IPS-20b (cell line): Measurements from ENCODE around the gene SFRP5.

ENCODE experiments used
- H3K27ac ChIP-seq: one replicate; pipeline ENCODE4 v1.5.1; 2013; ENCODE audit warnings: low read length
- H3K27me3 ChIP-seq: 2 replicates; pipeline ENCODE4 v1.6.1; 2013; ENCODE audit warnings: mild to moderate bottlenecking, low read length, inconsistent platforms; ENCODE audit not compliant: insufficient read depth
- H3K36me3 ChIP-seq: 2 replicates; pipeline ENCODE4 v1.6.1; 2013; ENCODE audit warnings: low read depth, mild to moderate bottlenecking, inconsistent platforms, low read length, moderate library complexity; ENCODE audit not compliant: insufficient read depth
- H3K4me1 ChIP-seq: 2 replicates; pipeline ENCODE4 v1.6.1; 2013; ENCODE audit warnings: mild to moderate bottlenecking, control low read depth, inconsistent platforms, low read length, moderate library complexity; ENCODE audit not compliant: insufficient read depth
- H3K4me3 ChIP-seq: 2 replicates; pipeline ENCODE4 v1.5.1; 2013; ENCODE audit warnings: mild to moderate bottlenecking, low read length, inconsistent platforms
- H3K9ac ChIP-seq: 2 replicates; pipeline ENCODE4 v1.6.1; 2013; ENCODE audit warnings: low read depth, mild to moderate bottlenecking, inconsistent platforms, low read length, moderate library complexity
- H3K9me3 ChIP-seq: 2 replicates; pipeline ENCODE4 v1.6.1; 2013; ENCODE audit warnings: mild to moderate bottlenecking, low read depth, low read length, inconsistent platforms; ENCODE audit not compliant: insufficient read depth

Gene SFRP5

DNA sequence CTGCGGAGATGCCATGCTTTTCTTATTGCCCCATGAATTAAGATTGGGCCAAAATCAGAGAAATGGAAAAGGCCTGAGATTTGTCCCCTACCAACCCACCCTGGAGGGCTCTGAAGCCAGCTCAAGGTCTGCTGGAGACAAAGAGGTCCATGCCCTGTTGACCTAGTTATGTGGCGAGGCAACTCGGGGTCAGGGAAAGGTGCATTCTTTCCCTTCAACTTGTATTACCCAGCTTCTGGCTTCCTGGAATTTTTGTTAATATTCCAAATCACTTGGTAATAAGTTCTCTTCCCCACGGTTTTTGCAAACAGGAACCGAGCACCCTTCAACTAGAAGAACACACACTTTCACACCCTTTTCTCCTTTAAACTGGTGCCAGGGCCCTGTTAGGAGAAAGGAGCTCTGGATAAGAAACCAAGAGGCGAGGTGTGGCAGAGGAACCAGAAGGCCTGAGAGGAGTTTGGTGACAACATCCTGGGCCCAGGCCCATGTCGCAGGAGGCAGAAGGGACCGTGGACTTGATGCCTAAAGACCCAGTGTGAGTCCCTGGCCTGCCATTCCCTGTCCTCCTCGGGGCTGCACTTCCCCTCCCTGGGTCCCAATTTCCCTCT is 12.5 kb upstream of the SFRP5 start:
- Histone ChIP-seq H3K4me3 (no peak overlapping the region), H3K9me3 (no peaks in the 10 kb centered on the region), H3K27ac (no peak overlapping the region), H3K36me3 (no peaks in the 10 kb centered on the region), H3K9ac (no peak overlapping the region), H3K4me1 (peaks cover 7% of the 10 kb centered on the region; the same call in 1 of the 2 replicates), H3K27me3 (no peaks in the 10 kb centered on the region)

DNA sequence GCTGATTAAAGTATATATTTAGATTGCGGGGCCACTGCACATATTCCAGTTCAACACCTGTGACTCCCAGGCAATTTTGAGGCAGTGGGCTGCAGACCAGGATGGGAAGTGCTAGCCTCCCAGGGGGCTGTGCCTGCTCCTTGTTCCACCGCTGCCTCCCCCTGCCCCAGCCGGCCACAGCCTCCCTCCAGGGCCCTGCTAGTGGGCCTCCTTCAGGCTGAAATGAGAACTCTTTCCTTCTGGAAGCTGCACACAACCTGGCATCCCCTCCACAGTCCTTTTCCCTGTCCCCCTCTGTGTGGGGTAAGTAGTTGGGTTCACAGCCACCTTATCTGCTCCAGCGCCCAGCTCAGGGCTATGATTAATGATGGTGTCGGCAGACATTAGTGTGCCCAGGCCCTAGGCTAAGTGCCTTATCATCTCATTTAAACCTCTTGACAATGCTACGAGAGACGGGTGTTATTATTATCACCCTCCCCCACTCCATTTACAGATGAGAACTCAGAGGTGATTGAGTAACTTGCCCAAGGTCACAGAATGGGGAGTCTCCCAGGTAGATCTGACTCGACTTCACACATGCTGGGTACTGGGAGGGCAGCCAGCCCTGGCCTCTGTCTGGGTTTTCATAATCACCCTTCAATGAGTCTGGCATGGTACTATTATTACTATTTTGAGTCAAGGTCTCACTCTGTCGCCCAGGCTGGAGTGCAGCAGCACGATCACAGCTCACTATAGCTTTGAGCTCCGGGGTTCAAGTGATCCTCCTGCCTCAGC is 10.8 kb upstream of the SFRP5 start:
- no peaks in the 10 kb centered on the region for H3K36me3 ChIP-seq
- no peak overlapping the region for H3K27ac ChIP-seq
- H3K9ac ChIP-seq = no peak overlapping the region
- no peaks in the 10 kb centered on the region for H3K27me3 ChIP-seq
- no peak overlapping the region for H3K4me3 ChIP-seq
- H3K4me1 ChIP-seq = peaks cover 13% of the 10 kb centered on the region; the same call in 1 of the 2 replicates
- no peaks in the 10 kb centered on the region for H3K9me3 ChIP-seq

DNA sequence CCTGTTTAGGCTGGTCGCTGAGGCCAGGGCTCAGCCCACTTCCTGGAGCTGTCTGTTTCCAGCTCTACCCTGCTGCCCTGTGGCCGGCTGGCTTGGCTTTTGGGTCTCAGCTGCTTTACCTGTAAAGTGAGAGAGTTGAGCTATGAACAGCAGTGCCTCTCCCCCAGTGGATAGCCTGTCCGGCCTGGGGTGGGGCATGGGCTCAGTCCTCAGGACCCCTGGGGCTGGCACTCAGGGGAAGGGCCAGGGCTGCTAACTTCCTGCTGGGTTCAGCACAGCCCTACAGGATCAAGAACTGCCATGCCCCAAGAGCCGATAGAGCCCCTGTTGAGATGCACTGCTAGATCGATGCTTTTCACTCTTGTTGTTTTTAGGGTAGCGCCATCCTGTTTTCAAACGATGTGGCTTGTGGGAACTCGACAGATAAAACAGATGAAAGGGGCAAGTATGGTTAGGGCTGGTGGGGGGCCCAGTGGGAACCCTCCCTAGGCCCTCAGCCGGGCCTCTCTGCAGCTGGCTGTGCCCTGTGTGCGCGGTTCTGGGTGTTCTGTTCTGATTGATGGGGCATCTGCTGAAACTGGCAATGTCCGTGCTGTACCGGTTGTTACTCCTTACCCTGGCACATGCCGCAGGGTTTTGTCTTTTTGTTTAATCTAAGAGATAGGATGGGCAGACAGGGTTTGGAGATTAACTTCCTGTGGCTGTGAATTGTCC is 10.0 kb upstream of the SFRP5 start:
- no peaks in the 10 kb centered on the region for H3K27me3 ChIP-seq
- H3K27ac ChIP-seq = no peak overlapping the region
- no peaks in the 10 kb centered on the region for H3K36me3 ChIP-seq
- H3K4me3 ChIP-seq = no peak overlapping the region
- peaks cover 13% of the 10 kb centered on the region; the same call in 1 of the 2 replicates for H3K4me1 ChIP-seq
- H3K9me3 ChIP-seq = no peaks in the 10 kb centered on the region
- H3K9ac ChIP-seq = no peak overlapping the region

DNA sequence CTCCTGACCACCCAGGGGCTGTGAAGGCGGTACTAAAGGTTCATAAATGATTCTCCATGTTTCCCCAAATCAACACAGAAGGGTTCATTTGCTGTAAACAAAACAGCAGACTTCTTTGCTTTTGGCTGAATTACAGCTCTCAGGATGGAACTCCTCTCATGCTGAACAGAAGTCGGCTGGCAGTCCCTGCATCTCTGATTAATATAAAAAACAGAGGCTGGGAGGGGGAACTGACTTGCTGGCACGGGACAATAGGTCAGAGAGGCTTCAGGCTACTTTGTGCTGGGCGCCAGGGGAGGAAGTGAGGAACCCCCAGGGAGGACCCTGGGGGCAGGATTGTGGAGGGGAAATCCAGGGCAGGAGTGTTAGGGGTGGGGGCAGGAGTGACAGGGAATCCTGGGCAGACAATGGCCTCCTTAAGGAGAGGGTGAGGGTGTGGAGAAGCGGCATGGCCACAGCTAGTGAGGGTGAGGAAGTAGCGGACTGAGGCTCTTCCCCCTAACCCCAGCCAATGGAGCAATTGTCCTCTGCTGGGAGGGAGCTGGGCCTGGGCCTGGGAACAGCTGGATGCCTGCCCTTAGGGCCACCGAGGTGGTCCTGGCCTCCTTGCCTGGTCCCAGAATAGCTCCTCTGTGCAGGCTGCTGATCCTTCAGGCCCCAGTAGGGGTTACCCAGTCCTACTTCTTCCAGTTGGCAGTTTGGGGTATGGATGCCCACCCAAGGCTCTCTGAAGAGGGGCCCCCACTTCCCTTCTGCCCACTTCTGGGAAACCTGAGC is 9.2 kb upstream of the SFRP5 start:
- Histone ChIP-seq H3K4me1 (peaks cover 13% of the 10 kb centered on the region; the same call in 1 of the 2 replicates), H3K36me3 (no peaks in the 10 kb centered on the region), H3K9me3 (no peaks in the 10 kb centered on the region), H3K4me3 (no peak overlapping the region), H3K27me3 (no peaks in the 10 kb centered on the region), H3K9ac (no peak overlapping the region), H3K27ac (no peak overlapping the region)

DNA sequence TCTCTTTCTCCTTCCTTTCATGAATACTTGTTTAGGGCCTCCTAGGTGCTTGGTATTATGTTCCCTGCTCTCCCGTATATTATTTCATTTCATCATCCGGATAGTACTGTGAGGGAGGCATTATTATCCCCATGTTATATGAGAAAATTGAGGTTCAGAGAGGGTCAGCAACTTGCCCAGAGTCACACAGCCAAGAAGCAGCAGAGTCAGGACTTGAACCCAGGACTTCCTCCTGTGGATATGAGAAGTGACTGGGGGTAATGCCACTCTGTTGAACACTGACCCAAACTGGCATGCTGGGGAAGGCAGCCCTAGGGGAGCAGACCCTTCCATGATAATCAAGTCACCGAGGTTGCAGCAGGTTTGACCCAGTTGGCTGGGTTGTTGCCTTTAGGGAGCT is 8.2 kb upstream of the SFRP5 start:
- Histone ChIP-seq H3K27ac (no peak overlapping the region), H3K36me3 (no peaks in the 10 kb centered on the region), H3K4me1 (peaks cover 13% of the 10 kb centered on the region; the same call in 1 of the 2 replicates), H3K9ac (no peak overlapping the region), H3K9me3 (no peaks in the 10 kb centered on the region), H3K4me3 (no peak overlapping the region), H3K27me3 (no peaks in the 10 kb centered on the region)

DNA sequence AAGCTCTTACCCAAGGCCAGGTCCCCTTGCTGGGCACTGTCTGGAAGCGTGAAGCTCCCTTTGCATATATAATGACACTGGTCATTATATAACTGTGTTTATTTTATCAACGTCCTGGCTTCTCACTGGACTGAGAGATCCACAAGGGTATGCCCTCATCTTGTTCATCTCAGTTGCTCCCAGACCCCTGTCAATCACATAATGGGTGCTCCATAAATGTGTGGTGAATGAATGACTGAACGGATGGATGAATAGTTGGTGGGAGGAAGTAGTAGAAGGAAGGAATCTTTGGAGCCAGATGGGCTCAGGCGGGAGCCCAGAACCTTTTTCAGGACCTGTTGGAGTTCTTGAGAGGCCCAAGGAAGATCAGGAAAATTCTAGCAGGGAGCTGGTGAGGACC is 7.7 kb upstream of the SFRP5 start:
- Histone ChIP-seq H3K27me3 (no peaks in the 10 kb centered on the region), H3K4me3 (no peak overlapping the region), H3K9me3 (no peaks in the 10 kb centered on the region), H3K9ac (no peak overlapping the region), H3K36me3 (no peaks in the 10 kb centered on the region), H3K27ac (no peak overlapping the region), H3K4me1 (peaks cover 13% of the 10 kb centered on the region; the same call in 1 of the 2 replicates)

DNA sequence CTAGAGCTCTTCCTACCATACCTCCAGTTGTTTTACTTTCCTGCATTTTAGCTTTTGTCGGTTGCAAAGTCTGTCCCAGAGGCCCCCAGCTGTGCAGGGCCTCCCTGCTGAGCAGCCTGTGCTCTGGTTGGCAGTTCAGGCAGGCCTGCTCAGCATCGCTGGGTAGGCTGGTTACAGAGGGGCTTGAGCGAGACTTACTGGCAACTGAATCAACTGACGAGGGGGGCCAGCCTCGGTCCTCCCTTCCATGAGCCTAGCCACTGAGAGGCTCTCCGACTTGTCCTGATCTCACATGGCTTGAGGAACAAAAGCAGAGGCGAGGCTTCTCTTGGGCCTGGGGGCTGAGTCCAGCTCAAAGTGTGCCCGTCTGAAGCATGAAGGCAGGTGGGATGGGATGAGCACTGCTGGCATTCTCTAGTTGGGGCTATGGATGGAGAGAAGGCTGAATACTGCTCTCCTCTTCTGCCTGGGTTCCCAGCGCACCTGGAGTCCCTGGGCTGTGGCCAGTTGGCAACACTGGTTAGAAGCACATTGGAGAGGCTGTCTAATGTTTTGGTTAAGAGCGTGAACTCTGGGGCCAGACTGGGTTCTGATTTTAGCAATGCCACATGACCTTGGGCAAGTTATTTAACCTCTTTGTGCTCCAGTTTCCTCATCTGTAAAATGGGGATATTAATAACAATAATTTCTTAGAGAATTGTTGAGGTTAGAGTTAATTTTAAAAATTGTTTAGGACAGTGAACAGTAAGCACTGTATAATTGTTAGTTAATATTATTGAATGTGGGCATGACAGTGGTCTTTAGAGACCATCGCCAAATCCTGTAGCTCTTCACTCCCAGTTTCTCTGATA is 6.9 kb upstream of the SFRP5 start:
- Histone ChIP-seq H3K27me3 (peaks cover 4% of the 10 kb centered on the region), H3K4me1 (peaks cover 13% of the 10 kb centered on the region; the same call in 1 of the 2 replicates), H3K9me3 (no peaks in the 10 kb centered on the region), H3K27ac (no peak overlapping the region), H3K4me3 (no peak overlapping the region), H3K9ac (no peak overlapping the region), H3K36me3 (no peaks in the 10 kb centered on the region)

DNA sequence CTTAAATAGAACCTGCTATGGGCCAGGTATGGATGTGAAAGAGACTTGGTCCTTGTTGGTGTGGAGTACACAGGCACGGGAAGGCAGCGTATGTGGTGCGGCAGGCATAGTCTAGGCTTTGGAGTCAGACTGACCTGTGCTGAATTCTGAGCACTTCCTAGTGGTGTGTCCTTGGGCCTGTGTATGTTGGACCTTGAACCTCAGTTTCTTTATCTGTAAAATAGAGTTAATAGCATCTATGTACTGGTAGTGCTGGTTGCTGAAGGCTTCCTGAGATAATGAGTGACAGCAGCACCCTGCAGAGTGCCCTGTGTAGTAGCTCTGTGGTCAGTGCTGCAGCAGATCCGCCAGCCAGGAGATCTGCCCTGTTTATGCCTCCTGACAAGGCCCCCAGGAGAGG is 5.3 kb upstream of the SFRP5 start:
- Histone ChIP-seq H3K4me1 (peaks cover 13% of the 10 kb centered on the region; the same call in 1 of the 2 replicates), H3K4me3 (no peak overlapping the region), H3K27ac (no peak overlapping the region)

DNA sequence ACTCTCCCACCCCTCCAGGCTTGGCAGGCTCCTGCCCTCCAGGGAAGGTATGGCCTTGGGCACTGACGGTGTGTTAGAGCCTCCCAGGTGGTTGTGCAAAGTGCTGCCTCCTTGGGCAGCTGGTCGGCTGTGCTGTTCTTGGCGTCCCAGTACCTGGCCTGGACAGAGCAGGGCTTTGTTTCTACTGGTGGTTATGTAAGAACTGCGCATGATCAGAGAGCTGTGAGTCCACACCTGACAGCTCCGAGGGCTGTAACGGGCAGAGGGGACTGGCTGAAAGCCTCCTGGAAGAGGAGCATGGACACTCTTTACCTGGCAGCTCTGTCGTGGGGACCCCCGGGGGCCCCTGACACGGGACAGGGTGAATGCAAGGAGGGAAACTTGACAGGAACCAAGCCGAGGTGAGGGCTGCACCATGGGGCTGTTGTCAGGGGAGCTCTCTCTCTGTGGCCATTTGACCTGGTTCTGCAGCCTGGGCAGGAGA is 3.1 kb upstream of the SFRP5 start:
- Histone ChIP-seq H3K9me3 (no peaks in the 10 kb centered on the region), H3K4me1 (peaks cover 6% of the 10 kb centered on the region; the same call in 1 of the 2 replicates), H3K27me3 (peaks cover 41% of the 10 kb centered on the region), H3K27ac (no peak overlapping the region), H3K36me3 (no peaks in the 10 kb centered on the region), H3K4me3 (no peak overlapping the region), H3K9ac (no peak overlapping the region)

More for the DNA sequence above, 5.3 kb upstream of the SFRP5 start:
- Histone ChIP-seq H3K36me3 (no peaks in the 10 kb centered on the region), H3K27me3 (peaks cover 20% of the 10 kb centered on the region), H3K9ac (no peak overlapping the region), H3K9me3 (no peaks in the 10 kb centered on the region)

DNA sequence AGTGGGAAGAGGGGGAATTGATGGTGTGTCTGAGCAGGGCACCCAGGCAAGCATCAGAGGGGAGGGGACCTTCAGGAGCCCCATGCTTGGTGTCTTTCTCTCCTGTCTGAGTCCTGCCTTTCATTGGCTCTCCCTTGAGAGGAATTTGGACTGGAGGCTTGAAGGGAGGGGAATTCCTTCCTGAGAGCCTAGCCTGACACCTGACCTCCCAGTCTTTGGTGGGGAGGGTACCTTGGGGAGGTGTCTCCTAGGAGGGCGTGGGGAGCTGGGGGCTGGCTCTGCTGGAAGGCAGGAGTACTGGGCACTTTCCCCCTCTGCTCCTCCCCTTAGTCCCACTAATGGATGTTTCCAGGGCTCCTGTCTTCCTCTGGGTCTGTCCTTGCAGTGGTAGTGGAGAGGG is 1.3 kb upstream of the SFRP5 start:
- Histone ChIP-seq H3K9ac (no peak overlapping the region), H3K4me1 (0 out of 2 replicates have a peak, but pooled peaks cover under 1% of the 10 kb centered on the region), H3K36me3 (no peaks in the 10 kb centered on the region), H3K4me3 (no peak overlapping the region), H3K27me3 (peaks cover 59% of the 10 kb centered on the region), H3K27ac (no peak overlapping the region), H3K9me3 (no peaks in the 10 kb centered on the region)
